Activated naive CD8-positive, alpha-beta T cell treated with anti-CD3 and anti-CD28 coated beads, Interleukin-2, amount 50 U/mL, for 24 hours (primary cell): ENCODE results near the gene RBM19.

Experiments used
- ATAC-seq: fragments of 150-1000 bp; cut with Tn5 transposase; one replicate; pipeline ENCODE4 v1.10.0; 2021
- DNase-seq: peaks from one replicate; pipeline ENCODE4 v3.0.0; 2021
- H3K27ac Mint-ChIP-seq: one replicate; pipeline ENCODE4 v1.8.0; 2021; ENCODE audit warnings: mild to moderate bottlenecking, mixed read lengths
- H3K27me3 Mint-ChIP-seq: one replicate; pipeline ENCODE4 v1.8.0; 2021; ENCODE audit warnings: mixed read lengths
- H3K36me3 Mint-ChIP-seq: one replicate; pipeline ENCODE4 v1.8.0; 2021; ENCODE audit warnings: low read depth, mixed read lengths
- H3K4me1 Mint-ChIP-seq: one replicate; pipeline ENCODE4 v1.8.0; 2021; ENCODE audit warnings: mixed read lengths
- H3K4me3 Mint-ChIP-seq: one replicate; pipeline ENCODE4 v1.8.0; 2021; ENCODE audit warnings: mild to moderate bottlenecking, moderate library complexity, mixed read lengths
- H3K9me3 Mint-ChIP-seq: one replicate; pipeline ENCODE4 v1.8.0; 2021; ENCODE audit warnings: mixed read lengths

RBM19 gene

DNA sequence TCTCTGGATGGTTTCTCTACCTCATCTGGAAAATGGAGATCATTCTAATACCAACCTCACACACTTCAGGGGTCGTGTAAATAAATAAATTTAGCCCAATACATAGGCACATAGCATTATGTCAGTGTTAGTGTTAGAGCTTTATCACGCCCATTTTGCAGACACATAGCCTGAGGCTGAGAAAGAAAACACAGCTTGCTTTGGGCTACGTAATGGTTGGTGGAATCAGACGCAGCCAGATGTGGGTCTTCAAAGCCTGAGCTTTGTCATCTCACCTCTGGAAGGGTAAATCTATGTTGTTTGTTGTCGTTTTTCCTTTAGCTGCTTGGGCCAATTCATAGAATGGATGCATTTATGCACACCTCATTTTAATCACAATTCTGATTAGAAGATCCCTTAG is 191.6 kb downstream of the RBM19 start:
- ATAC-seq = no peak
- Mint-ChIP-seq H3K27ac (no peak overlapping the region), H3K9me3 (no peaks in the 10 kb centered on the region)

GRCh38 chr12:113772505-113773030 is 193.6 kb downstream of the RBM19 start:
- no peak for ATAC-seq
- Mint-ChIP-seq H3K4me3 (no peak overlapping the region), H3K27me3 (peaks cover 11% of the 10 kb centered on the region), H3K27ac (no peak overlapping the region), H3K9me3 (no peaks in the 10 kb centered on the region), H3K4me1 (no peaks in the 10 kb centered on the region), H3K36me3 (no peaks in the 10 kb centered on the region)
- no peak for DNase-seq

More for the DNA sequence above, 191.6 kb downstream of the RBM19 start:
- H3K27me3 Mint-ChIP-seq = peaks cover 18% of the 10 kb centered on the region
- no peaks in the 10 kb centered on the region for H3K36me3 Mint-ChIP-seq
- DNase-seq = no peak
- no peak overlapping the region for H3K4me3 Mint-ChIP-seq
- no peaks in the 10 kb centered on the region for H3K4me1 Mint-ChIP-seq

GRCh38 chr12:113770389-113770865 is 195.7 kb downstream of the RBM19 start:
- H3K4me3 Mint-ChIP-seq = no peak overlapping the region
- no peaks in the 10 kb centered on the region for H3K36me3 Mint-ChIP-seq
- H3K9me3 Mint-ChIP-seq = no peaks in the 10 kb centered on the region
- DNase-seq (no peak), ATAC-seq (no peak)
- H3K27me3 Mint-ChIP-seq = peaks cover 8% of the 10 kb centered on the region
- no peaks in the 10 kb centered on the region for H3K4me1 Mint-ChIP-seq
- H3K27ac Mint-ChIP-seq = no peak overlapping the region

- Mint-ChIP-seq H3K27ac (no peak overlapping the region), H3K36me3 (no peaks in the 10 kb centered on the region), H3K4me3 (no peak overlapping the region), H3K4me1 (no peaks in the 10 kb centered on the region), H3K27me3 (peaks cover 7% of the 10 kb centered on the region), H3K9me3 (no peaks in the 10 kb centered on the region)
- ATAC-seq (no peak), DNase-seq (no peak)
Observed at GRCh38 chr12:113769305-113769704, 196.8 kb downstream of the RBM19 start.

DNA sequence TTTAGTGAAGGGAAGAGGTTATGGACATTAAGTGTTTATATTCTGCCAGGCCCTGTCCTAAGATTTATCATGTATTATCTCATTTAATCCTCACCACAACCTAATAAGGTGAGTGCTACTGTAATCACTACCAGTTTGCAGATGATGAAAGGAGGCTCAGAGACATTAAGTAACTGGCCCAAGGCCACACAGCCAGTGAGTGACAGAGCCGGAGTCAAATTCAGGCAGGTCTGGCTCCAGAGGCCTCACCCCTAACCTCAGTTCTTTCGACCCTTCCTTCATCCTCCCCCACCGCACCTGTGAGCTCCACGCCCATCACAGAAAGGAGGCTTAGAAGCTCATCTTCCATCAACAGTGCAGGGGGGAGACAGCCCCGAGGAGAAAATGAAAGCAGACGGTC is 197.3 kb downstream of the RBM19 start:
- no peak overlapping the region for H3K4me3 Mint-ChIP-seq

DNA sequence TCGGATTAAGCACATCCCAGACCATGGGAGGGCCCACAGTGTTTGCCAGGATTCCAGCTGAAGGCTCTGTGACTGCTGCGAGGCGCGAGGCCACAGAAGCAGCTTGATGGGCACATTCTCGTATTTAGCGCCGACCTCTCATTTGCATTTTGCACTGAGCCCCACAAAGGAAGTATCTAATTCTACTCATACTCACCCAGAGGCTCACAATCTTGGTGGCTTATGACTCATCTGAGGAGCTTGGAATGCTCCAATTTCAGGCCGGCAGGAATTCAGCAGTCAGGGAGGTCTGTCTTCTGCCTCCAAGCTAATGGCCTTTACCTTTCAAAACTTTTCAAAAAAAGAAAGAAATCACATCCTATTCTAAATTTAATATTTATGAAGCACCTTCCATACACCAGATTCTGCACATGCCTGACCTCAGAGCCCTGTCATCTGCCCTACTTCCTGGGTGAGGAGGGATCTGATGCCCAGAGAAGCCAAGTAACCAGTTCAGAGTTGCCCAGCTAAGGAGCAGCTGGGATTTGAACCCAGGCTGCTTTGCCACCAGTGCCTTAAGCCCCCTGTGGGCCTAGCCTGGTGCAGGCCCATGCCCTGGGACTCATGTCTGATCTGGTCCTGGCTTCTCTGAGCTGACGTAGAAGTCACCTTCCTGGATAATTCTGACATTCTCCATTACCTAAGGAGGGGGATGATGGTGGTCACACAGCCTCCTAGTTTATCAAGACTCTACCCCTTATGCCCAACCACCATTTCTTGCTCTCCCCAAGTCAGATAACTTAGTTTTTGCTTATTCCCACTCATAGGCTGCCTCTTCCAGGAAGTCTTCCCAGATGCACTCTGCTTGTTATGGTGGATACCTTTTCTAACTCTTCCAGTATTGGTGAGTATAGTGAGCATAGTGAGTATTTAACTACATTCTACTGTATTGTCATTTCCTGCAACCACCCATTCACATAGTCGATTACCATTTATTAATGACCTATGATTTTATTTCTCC is 198.9 kb downstream of the RBM19 start:
- peaks cover 16% of the 10 kb centered on the region for H3K27me3 Mint-ChIP-seq
- no peaks in the 10 kb centered on the region for H3K9me3 Mint-ChIP-seq
- ATAC-seq (no peak), DNase-seq (no peak)
- H3K36me3 Mint-ChIP-seq = no peaks in the 10 kb centered on the region
- H3K4me1 Mint-ChIP-seq = no peaks in the 10 kb centered on the region
- H3K27ac Mint-ChIP-seq = no peak overlapping the region
- H3K4me3 Mint-ChIP-seq = no peak overlapping the region

More for the DNA sequence above, 197.3 kb downstream of the RBM19 start:
- no peak for ATAC-seq
- H3K4me1 Mint-ChIP-seq = no peaks in the 10 kb centered on the region
- peaks cover 7% of the 10 kb centered on the region for H3K27me3 Mint-ChIP-seq
- no peaks in the 10 kb centered on the region for H3K36me3 Mint-ChIP-seq
- H3K9me3 Mint-ChIP-seq = no peaks in the 10 kb centered on the region
- H3K27ac Mint-ChIP-seq = no peak overlapping the region
- no peak for DNase-seq
